Keratinocyte (primary cell): ENCODE measurements around the gene SLC25A42. TPM values are rescaled to one million over a fixed set of nuclear protein-coding genes. Genes with fewer than 3 reads are reported as not detected.

ENCODE experiments used
- DNase-seq: peaks from one replicate; pipeline ENCODE4 v3.0.0-alpha.2; 2011; ENCODE audit warnings: low read depth, missing footprints, low spot score
- FAIRE-seq: peaks from 2 replicates; lab custom pipeline; 2011; peaks lifted over from hg19 to GRCh38; lab: Jason Lieb, UNC
- H2AFZ ChIP-seq: 2 replicates; pipeline ENCODE4 v1.6.0; 2012; ENCODE audit warnings: low read length, control low read depth, inconsistent platforms; ENCODE audit not compliant: control insufficient read depth
- H3K27ac ChIP-seq: 2 replicates; pipeline ENCODE4 v1.5.1; 2011; ENCODE audit warnings: low read length; ENCODE audit not compliant: control insufficient read depth, insufficient read depth
- H3K27me3 ChIP-seq: 3 replicates; pipeline ENCODE4 v1.6.0; 2011; ENCODE audit warnings: low read length; ENCODE audit not compliant: control insufficient read depth, insufficient read depth; ENCODE audit errors: extremely low read depth
- H3K36me3 ChIP-seq, 2 experiments: 2 replicates in 1 of 2; 3 replicates in 1 of 2; pipeline ENCODE4 v1.5.1; 2011; ENCODE audit warnings: low read length in 2 of 2, mild to moderate bottlenecking in 1 of 2; ENCODE audit not compliant: control insufficient read depth in 2 of 2, insufficient read depth in 2 of 2; ENCODE audit errors: extremely low read depth in 1 of 2
- H3K4me1 ChIP-seq: 3 replicates; pipeline ENCODE4 v1.5.1; 2011; ENCODE audit warnings: low read length; ENCODE audit not compliant: control insufficient read depth, insufficient read depth; ENCODE audit errors: extremely low read depth
- H3K4me2 ChIP-seq: 3 replicates; pipeline ENCODE4 v1.6.0; 2011; ENCODE audit warnings: low read depth, low read length; ENCODE audit not compliant: control insufficient read depth, insufficient read depth; ENCODE audit errors: extremely low read depth
- H3K4me3 ChIP-seq, 3 experiments: fragments of 200-600 bp in 1 of 3; sonication (generic) in 1 of 3; 2 replicates in 2 of 3; 3 replicates in 1 of 3; pipeline ENCODE4 v1.5.1; 2011 to 2016; ENCODE audit warnings: low read length in 3 of 3, mild to moderate bottlenecking in 3 of 3, control low read depth in 2 of 3, inconsistent platforms in 1 of 3, low read depth in 1 of 3, mixed read lengths in 1 of 3, mixed run types in 1 of 3, moderate library complexity in 1 of 3; ENCODE audit not compliant: control insufficient read depth in 2 of 3, insufficient read depth in 2 of 3; ENCODE audit errors: extremely low read depth in 1 of 3
- H3K79me2 ChIP-seq: 2 replicates; pipeline ENCODE4 v1.6.0; 2012; ENCODE audit warnings: low read length; ENCODE audit not compliant: control insufficient read depth, insufficient read depth
- H3K9ac ChIP-seq: 3 replicates; pipeline ENCODE4 v1.6.0; 2011; ENCODE audit warnings: low read length; ENCODE audit not compliant: control insufficient read depth, insufficient read depth; ENCODE audit errors: extremely low read depth
- H3K9me1 ChIP-seq: 3 replicates; pipeline ENCODE4 v1.6.0; 2011; ENCODE audit warnings: low read length; ENCODE audit not compliant: control insufficient read depth, insufficient read depth; ENCODE audit errors: extremely low read depth
- H3K9me3 ChIP-seq: 2 replicates; pipeline ENCODE4 v1.5.1; 2012; ENCODE audit warnings: low read depth, low read length; ENCODE audit not compliant: control insufficient read depth
- H4K20me1 ChIP-seq: 3 replicates; pipeline ENCODE4 v1.6.0; 2011; ENCODE audit warnings: low read length; ENCODE audit not compliant: control insufficient read depth, insufficient read depth; ENCODE audit errors: extremely low read depth
- EZH2 ChIP-seq: IDR thresholded peaks from one replicate; pipeline ENCODE4 v1.6.1; 2012; ENCODE audit warnings: inconsistent platforms, mild to moderate bottlenecking, low read length, moderate library complexity
- dilution Hi-C: fragments of 300-500 bp; cut with MboI; formaldehyde crosslinking; loops from one replicate; pipeline ENCODE4 v1.7.0; 2020; ENCODE audit warnings: low sequenced_read_pairs; ENCODE audit not compliant: extremely low pct_ligation_motif_present
- polyA plus RNA-seq, 5 experiments: library from polyadenylated mRNA; depleted of rRNA in 3 of 5; stranded (reverse) in 3 of 5; stranded (forward) in 1 of 5; unstranded in 1 of 5; fragments of >200 nt; gene quantifications; 1 replicate in 1 of 5; 2 replicates in 3 of 5; 3 replicates in 1 of 5; pipeline versions ENCODE4 v1.2.1 to v1.2.3, GENCODE V29; 2011 to 2012; ENCODE audit warnings: missing spikeins in 2 of 5, low read depth in 1 of 5, low replicate concordance in 1 of 5
- TF ChIP-seq, protein P1 (sequence below), 3 experiments: IDR thresholded peaks in 1 of 3; conservative IDR thresholded peaks in 1 of 3; optimal IDR thresholded peaks in 1 of 3; 2 replicates in 2 of 3; 3 replicates in 1 of 3; pipeline versions ENCODE3 to v1.5.1; 2011; ENCODE audit warnings: low read length in 3 of 3, mild to moderate bottlenecking in 3 of 3, moderate library complexity in 2 of 3, control low read depth in 1 of 3, inconsistent platforms in 1 of 3; ENCODE audit not compliant: insufficient read depth in 2 of 3; ENCODE audit errors: extremely low read depth in 1 of 3

SLC25A42 gene
- polyA plus RNA-seq, 1 donor (not counting 4 experiments of a cell fraction or from before 2014, with no cell fraction given): 1.2 TPM

DNA sequence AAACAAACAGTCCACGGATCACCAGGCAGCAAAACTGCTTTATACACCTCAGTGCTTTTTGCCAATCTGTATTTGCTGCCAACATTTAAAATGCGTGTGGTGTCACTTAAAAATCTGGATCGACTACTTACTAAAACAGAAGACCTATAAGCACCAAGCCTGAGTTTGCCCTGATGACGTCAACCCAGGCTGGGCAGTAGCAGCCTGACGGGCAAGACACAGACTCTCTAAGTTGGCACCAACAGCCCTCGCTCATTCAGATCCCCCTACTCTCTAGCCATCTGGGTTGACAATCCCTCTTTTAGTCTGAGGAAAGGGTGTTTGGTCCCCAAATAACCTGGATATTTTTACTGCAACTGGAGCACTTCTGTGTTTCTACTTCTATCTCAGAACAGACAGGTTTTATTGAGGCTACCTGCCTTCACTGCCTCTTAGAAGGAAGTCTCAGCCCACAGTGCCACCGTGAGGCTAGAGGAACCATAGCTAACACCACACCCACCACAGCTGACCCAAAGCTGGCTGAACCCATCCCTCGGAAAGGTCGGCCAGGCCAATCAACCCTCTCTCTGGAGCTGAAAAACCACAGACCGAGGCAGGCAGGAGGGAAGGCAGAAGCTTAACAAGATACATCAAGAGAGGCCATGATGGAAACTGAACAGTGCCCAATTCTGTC lies 37.4 kb upstream of the SLC25A42 start:
- dilution Hi-C loops: no loop called here

DNA sequence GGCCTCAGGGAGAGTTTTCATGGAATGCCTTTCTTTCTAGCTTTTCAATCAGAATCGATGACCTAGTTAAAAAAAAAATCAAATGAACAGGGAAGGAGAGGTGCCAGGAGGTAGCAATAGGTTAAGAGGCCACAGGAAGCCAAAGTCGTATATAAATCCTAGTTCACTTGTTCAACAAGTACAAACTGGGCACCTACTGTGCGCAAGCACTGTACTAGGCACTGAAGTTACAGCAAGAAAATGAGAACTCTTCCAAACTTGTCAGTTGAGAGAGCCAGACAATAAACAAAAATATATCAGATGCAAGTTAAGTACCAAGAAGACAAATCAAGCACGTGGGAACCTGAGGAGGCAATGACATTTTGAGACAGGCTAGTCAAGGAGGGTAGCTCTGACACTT lies 36.6 kb upstream of the SLC25A42 start:
- TF ChIP-seq, protein P1, sequence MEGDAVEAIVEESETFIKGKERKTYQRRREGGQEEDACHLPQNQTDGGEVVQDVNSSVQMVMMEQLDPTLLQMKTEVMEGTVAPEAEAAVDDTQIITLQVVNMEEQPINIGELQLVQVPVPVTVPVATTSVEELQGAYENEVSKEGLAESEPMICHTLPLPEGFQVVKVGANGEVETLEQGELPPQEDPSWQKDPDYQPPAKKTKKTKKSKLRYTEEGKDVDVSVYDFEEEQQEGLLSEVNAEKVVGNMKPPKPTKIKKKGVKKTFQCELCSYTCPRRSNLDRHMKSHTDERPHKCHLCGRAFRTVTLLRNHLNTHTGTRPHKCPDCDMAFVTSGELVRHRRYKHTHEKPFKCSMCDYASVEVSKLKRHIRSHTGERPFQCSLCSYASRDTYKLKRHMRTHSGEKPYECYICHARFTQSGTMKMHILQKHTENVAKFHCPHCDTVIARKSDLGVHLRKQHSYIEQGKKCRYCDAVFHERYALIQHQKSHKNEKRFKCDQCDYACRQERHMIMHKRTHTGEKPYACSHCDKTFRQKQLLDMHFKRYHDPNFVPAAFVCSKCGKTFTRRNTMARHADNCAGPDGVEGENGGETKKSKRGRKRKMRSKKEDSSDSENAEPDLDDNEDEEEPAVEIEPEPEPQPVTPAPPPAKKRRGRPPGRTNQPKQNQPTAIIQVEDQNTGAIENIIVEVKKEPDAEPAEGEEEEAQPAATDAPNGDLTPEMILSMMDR (optimal IDR thresholded peaks at IDR 0.05 in 1 of 3, IDR thresholded peaks at IDR 0.05 in 1 of 3, conservative IDR thresholded peaks at IDR 0.05 in 1 of 3; ENCODE audit: extremely low read depth in 1 of 3, insufficient read depth in 2 of 3, low read length in 3 of 3): no peak
- no peaks in the 10 kb centered on the region for H3K9me1 ChIP-seq
- H3K9me3 ChIP-seq: no peaks in the 10 kb centered on the region
- H3K4me1 ChIP-seq: peaks cover 9% of the 10 kb centered on the region
- H3K27me3 ChIP-seq: no peaks in the 10 kb centered on the region
- FAIRE-seq: no peak
- H2AFZ ChIP-seq: no peak overlapping the region
- peaks cover 36 to 44% of the 10 kb centered on the region in 2 experiments for H3K36me3 ChIP-seq
- dilution Hi-C loops: no loop called here
- DNase-seq: no peak
- H3K4me3 ChIP-seq: no peak overlapping the region
- H4K20me1 ChIP-seq: peaks cover 10% of the 10 kb centered on the region
- H3K9ac ChIP-seq: no peak overlapping the region
- H3K4me2 ChIP-seq: no peak overlapping the region
- H3K79me2 ChIP-seq: peaks cover 64% of the 10 kb centered on the region
- H3K27ac ChIP-seq: no peak overlapping the region

More for the DNA sequence above, 37.4 kb upstream of the SLC25A42 start:
- no peak for FAIRE-seq
- TF ChIP-seq EZH2: no peak
- TF ChIP-seq, protein P1 (optimal IDR thresholded peaks at IDR 0.05 in 1 of 3, IDR thresholded peaks at IDR 0.05 in 1 of 3, conservative IDR thresholded peaks at IDR 0.05 in 1 of 3; ENCODE audit: extremely low read depth in 1 of 3, insufficient read depth in 2 of 3, low read length in 3 of 3): peak; percentile 49 to 71 (median 52)
- Histone ChIP-seq H3K79me2 (peaks cover 61% of the 10 kb centered on the region), H3K27me3 (no peaks in the 10 kb centered on the region), H3K36me3 (peaks cover 35 to 46% of the 10 kb centered on the region in 2 experiments), H3K9me1 (no peaks in the 10 kb centered on the region), H3K4me1 (peaks cover 8% of the 10 kb centered on the region), H4K20me1 (peaks cover 12% of the 10 kb centered on the region), H3K27ac (no peak overlapping the region), H2AFZ (no peak overlapping the region), H3K9me3 (no peaks in the 10 kb centered on the region), H3K4me3 (no peak overlapping the region), H3K9ac (no peak overlapping the region), H3K4me2 (no peak overlapping the region)
- DNase-seq: no peak
